M059J (cell line): ENCODE results near the gene MUTYH. TPM values are rescaled to one million over a fixed set of nuclear protein-coding genes. Genes with fewer than 3 reads are reported as not detected.
A peak's percentile ranks its signal among the peaks of the same experiment; 100 is the strongest.
"Not testable (repeated sequence)": the region's sequence is repeated elsewhere in the genome, so short reads cannot be mapped to it uniquely, and the experiment has no call there.

Experiments
- DNase-seq: peaks from one replicate; pipeline ENCODE4 v3.0.0-alpha.2; 2012; ENCODE audit warnings: low read depth
- total RNA-seq: library from RNA; depleted of rRNA; stranded (reverse); fragments of >200 nt; shearing (Covaris generic); gene quantifications from 2 replicates; pipeline ENCODE4 v1.2.3, GENCODE V29; 2014

Gene MUTYH
- total RNA-seq, 1 experiment from 2014 or later = 17.1 TPM

DNA sequence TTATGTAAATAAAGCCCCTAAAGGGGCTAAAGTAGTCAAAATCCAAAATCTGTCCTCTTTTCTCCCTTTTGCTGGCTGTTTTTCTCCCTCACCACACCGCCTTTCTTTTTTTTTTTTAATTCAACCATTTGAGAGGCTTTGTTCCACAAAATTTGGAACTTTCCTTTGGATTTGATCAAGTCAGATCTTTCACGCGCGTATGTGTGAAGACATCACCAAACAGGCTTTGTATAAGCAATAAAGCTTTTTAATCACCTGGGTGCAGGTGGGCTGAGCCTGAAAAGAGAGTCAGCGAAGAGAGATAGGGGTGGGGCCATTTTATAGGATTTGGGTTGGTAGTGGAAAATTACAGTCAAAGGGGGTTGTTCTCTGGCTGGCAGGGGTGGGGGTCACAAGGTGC is 18.8 kb downstream of the MUTYH start:
- no peak for DNase-seq

DNA sequence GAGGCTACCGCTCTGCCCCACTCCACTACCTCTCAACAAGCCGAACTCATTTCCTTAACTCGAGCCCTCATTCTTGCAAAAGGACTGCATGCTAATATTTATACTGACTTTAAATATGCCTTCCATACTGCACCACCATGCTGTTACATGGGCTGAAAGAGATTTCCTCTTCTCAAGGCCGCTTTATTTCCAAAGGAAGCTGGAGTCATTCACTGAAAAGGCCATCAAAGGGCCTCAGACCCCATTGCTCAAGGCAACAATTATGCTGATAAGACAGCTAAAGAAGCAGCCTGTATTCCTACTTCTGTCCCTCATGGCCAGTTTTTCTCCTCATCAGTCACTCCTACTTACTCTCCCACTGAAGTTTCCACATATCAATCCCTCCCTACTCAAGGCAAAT is 20.5 kb downstream of the MUTYH start:
- DNase-seq = no peak

DNA sequence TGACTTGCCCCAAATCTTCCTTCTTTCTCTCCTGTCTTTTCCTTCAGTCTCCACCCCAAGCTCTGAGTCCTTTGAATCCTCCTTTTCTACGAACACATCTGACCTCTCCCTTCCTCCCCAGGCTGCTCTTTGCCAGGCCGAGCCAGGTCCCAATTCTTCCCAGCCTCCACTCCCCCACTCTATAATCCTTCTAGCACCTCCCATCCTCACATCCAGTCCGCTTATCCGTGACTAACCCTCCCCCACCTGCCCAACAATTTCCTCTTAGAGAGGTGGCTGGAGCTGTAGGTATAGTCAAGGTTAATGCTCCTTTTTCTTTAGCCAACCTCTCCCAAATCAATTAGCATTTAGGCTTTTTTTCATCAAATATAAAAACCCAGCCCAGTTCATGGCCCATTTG is 23.1 kb downstream of the MUTYH start:
- no peak for DNase-seq

- no peak for DNase-seq
Measured at GRCh38 chr1:45314266-45314665, 26.0 kb downstream of the MUTYH start.

DNA sequence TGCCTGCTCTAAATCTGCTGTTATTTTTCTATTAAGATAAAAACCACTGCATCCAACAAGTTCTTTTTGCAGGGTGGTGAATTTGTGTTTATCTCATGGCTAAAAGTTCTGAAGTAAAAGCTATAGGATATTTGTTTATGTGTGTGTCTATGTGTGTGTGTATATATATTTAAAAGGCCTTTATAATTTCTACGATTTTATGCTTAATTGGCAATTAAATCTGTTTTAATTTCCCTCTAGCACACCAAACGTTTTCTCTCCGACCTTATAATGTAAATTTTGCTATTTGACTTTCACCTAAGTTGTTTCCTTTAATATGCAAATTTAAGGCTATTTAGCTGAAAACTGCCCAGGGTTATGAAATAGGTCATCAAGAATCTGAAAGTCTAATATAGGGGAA is 33.3 kb downstream of the MUTYH start:
- DNase-seq = no peak

- DNase-seq = peak; percentile 38
Measured at GRCh38 chr1:45306319-45306718, 33.9 kb downstream of the MUTYH start.

DNA sequence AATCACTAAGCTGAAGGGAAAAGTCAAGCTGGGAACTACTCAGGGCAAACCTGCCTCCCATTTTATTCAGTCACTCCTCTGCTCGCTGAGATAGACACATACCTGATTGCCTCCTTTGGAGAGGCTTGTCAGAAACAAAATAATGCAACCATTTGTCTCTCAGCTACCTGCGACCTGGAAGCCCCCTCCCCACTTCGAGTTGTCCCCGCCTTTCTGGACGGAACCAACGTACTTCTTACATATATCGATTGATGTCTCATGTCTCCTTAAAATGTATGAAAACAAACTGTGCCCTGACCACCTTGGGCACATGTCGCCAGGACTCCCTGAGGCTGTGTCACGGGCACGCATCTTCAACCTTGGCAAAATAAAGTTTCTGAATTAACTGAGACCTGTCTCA is 35.0 kb downstream of the MUTYH start:
- DNase-seq = no peak

- DNase-seq = peak; percentile 37
Measured at GRCh38 chr1:45304311-45305081, 35.7 kb downstream of the MUTYH start.

DNA sequence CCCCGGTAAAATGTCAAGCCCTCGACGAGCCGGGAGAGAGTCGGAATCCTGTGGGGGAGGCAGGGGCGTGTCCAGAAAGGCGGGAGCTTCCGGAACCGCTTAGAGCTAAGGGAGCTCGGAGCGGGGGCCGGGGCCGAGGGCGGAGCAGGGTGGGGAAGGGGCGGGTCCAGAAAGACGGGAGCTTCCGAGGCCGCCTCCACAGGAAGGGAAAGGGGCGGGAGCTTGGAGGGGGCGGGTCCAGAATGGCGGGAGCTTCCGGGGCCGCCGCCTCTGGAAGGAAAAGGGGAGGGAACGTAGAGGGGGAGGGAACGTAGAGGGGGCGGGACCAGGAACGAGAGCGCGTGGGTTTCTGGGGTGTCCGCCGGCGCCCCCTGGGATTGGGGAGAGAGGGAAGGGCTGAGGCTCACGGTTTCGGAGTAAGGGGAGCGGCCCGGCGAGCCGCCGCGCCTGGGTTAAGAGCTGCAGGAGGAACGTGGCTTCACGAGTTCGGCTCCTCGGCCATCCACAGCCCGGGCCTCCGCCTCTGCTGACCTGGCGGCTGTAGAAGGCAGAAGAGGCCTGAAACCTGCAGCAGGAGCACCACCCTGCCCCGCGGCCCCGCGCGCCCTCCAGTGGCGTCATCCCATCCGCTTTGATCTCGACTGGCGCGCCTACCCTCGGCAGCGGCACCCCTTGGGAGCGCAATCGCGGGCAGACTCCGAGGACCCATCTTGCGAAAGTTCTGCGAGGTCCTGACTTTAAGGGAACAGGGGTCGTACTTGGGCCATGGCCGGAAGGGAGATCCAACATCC is 36.5 kb downstream of the MUTYH start:
- peak; percentile 97 for DNase-seq

GRCh38 chr1:45302505-45303150 is 37.6 kb downstream of the MUTYH start:
- DNase-seq = no peak

GRCh38 chr1:45300669-45300997 is 39.6 kb downstream of the MUTYH start:
- DNase-seq = no peak

DNA sequence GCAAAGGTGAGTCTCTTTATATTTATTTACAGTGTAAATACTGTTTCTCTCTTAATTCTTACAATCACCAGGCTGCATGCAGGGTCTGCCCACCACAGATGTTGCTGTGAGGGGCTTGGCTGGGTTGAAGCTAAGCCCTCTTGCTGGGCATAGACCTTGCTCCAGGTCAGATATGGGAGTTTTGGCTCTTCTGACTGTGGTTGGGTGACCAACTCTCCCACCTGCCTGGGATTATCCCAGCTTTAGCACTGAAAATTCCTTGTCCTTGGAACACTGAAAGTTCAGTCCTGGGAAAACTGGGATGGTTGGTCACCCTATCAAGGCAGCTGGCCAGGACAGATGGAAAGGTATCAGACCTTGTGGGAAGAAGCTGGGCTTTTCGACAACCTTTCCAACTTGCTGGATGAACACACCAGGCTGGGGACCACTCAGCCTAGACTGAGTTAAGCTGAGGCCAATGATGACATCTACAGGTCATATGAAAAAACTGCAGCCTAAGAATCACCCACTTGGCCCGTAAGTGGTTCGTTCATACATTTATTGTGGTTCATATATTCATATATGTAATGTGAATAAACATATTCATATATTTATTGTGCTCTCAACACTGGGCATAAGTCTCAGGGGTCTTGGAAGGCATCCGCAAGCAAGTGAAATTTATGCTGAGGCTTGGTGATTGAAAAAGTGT is 40.1 kb downstream of the MUTYH start:
- peak; percentile 73 for DNase-seq

DNA sequence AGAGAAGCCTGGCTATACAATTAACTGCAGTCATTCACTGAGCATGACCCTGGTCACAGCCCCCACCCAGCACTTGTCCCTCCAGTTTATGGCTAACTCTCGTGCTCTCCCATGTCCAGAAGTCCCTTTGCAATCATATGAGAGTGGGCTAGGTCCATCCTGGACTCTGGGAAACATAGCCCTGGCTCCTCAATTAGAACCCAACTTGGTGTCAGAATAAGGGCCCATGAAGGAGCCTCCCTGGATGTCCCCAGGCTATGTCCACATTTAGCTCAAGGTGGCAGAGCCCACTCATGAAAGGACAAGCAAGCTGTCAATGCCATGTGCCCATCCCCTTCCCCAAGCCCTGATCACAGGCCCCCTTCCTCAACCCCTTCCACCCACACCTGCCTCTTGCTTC is 40.9 kb downstream of the MUTYH start:
- DNase-seq = no peak

DNA sequence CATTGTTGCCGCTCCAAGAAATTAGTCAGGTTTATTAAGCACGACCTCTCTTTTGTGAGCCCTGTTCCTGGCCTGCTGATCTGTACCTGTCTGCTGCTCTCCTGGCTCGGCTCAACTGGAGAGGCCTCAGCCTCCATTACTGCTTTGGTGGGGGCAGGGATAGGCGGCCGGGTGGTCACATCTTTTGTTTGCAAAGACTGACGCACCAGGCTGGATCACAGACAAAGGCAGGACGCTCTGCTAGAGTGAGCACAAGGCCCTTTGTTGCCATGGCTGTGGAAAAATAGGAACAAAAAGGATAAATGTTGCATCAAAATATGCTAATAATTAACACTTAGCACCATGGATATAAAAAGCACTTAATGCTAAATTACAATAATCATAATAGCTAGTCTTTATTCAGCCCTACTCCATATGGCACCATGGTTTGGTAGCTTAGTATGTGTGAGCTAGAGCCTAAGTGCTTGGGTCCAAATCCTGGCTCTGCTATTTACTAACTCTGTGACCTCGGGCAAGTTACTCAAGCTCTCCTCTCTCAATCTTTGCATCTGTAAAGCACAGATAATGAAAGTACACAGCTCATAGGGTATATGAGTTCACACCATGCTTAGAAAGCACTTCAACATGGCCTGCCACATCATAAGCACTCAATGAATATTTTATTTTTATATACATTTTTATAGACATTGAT is 42.4 kb downstream of the MUTYH start:
- no peak for DNase-seq

DNA sequence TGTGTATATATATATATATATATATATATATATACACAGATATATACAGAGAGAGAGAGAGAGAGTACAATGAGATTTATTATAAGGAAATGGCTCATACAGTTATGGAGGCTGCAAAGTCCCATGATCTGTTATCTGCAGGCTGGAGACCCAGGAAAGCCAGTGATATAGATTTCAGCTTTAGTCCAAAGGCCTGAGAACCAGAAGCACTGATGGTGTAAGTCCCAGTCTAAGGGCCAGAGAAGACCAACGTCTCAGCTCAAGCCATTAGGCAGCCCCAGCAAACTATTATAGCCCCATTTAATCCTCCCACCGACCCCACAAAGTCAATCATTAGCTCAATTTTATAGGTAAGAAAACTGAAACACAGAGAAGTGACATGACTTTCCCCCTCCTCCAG is 48.5 kb downstream of the MUTYH start:
- DNase-seq = no peak

- DNase-seq = not testable (repeated sequence)
Measured at GRCh38 chr1:45291002-45291401, 49.2 kb downstream of the MUTYH start.

DNA sequence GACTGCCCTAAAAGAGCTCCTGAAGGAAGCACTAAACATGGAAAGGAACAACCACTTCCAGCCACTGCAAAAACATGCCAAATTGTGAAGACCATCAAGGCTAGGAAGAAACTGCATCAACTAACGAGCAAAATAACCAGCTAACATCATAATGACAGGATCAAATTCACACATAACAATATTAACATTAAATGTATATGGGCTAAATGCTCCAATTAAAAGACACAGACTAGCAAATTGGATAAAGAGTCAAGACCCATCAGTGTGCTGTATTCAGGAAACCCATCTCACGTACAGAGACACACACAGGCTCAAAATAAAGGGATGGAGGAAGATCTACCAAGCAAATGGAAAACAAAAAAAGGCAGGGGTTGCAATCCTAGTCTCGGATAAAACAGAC is 53.7 kb downstream of the MUTYH start:
- not testable (repeated sequence) for DNase-seq

GRCh38 chr1:45284858-45285257 is 55.4 kb downstream of the MUTYH start:
- DNase-seq = not testable (repeated sequence)

DNA sequence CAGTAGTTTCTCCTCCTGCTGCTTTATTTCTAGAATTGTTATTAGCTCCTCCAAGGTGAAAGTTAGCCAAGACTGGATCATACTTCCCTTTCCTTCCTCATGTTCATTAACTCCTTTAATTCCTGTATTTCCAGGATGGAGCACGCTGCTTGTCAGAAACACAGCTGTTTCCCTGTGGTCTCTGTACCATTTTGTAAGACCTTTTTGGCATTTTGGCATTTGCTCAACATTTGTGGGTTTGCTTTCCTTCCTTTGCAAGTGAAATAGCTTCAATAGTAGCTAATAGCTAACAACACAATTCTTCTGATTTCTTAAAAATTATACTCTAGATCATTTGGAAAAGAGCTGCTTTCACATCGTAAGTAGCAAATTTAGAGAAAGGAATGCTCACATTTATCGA is 57.9 kb downstream of the MUTYH start:
- DNase-seq = no peak
